ENCODE measurements around the gene SPAG9.

GRCh38 chr17:50954641-50955121 is 166.0 kb downstream of the SPAG9 start:
- TF ChIP-seq CTCF (IDR thresholded peaks at IDR 0.05; ENCODE audit: control extremely low read depth in 1 of 3, insufficient read depth in 1 of 3, low read depth in 1 of 3, low read length in 3 of 3) (no peak), TCF12 (IDR thresholded peaks at IDR 0.05; ENCODE audit: low read depth, low read length) (no peak), MAFK (IDR thresholded peaks at IDR 0.05; ENCODE audit: low read depth, low read length) (no peak), CEBPB (IDR thresholded peaks at IDR 0.05; ENCODE audit: low read depth, low read length) (no peak), CHD1 (IDR thresholded peaks at IDR 0.05; ENCODE audit: low read depth, low read length) (no peak), CBX5 (IDR thresholded peaks at IDR 0.05; ENCODE audit: low read depth, low read length) (no peak), NRF1 (IDR thresholded peaks at IDR 0.05; ENCODE audit: low read depth, low read length) (no peak), POLR2A (IDR thresholded peaks at IDR 0.05; ENCODE audit: control extremely low read depth in 1 of 2, low read depth in 2 of 2, low read length in 2 of 2) (no peak)
- TF ChIP-seq, protein P1, sequence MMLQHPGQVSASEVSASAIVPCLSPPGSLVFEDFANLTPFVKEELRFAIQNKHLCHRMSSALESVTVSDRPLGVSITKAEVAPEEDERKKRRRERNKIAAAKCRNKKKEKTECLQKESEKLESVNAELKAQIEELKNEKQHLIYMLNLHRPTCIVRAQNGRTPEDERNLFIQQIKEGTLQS (IDR thresholded peaks at IDR 0.05; ENCODE audit: insufficient read depth, low read depth, low read length): no peak

Measured in H1 (cell line).